Endothelial cell (in vitro differentiated cells): Measurements from ENCODE around the gene TMX4. TPM values are rescaled to one million over a fixed set of nuclear protein-coding genes. Genes with fewer than 3 reads are reported as not detected.
"Not testable (repeated sequence)": the region's sequence is repeated elsewhere in the genome, so short reads cannot be mapped to it uniquely, and the experiment has no call there.

Experiments
- DNase-seq: peaks from one replicate; pipeline ENCODE4 v3.0.0; 2021; ENCODE audit warnings: low spot score
- H3K27ac Mint-ChIP-seq: one replicate; pipeline ENCODE4 v1.8.0; 2021; ENCODE audit warnings: mixed read lengths, inconsistent platforms; ENCODE audit not compliant: unreplicated experiment
- H3K27me3 Mint-ChIP-seq: one replicate; pipeline ENCODE4 v1.8.0; 2021; ENCODE audit warnings: mild to moderate bottlenecking, moderate library complexity, mixed read lengths, inconsistent platforms; ENCODE audit not compliant: unreplicated experiment
- H3K36me3 Mint-ChIP-seq: one replicate; pipeline ENCODE4 v1.8.0; 2021; ENCODE audit warnings: mild to moderate bottlenecking, low read depth, mixed read lengths, inconsistent platforms; ENCODE audit not compliant: unreplicated experiment
- H3K4me1 Mint-ChIP-seq: one replicate; pipeline ENCODE4 v1.8.0; 2021; ENCODE audit warnings: mild to moderate bottlenecking, mixed read lengths, inconsistent platforms; ENCODE audit not compliant: unreplicated experiment
- H3K4me3 Mint-ChIP-seq: one replicate; pipeline ENCODE4 v1.8.0; 2021; ENCODE audit warnings: mild to moderate bottlenecking, mixed read lengths, inconsistent platforms; ENCODE audit not compliant: unreplicated experiment
- H3K9me3 Mint-ChIP-seq: one replicate; pipeline ENCODE4 v1.8.0; 2021; ENCODE audit warnings: mixed read lengths, inconsistent platforms; ENCODE audit not compliant: unreplicated experiment
- CTCF ChIP-seq: fragments of 200-600 bp; sonication (generic); IDR thresholded peaks from one replicate; pipeline ENCODE4 v1.5.0; 2021; ENCODE audit warnings: antibody characterized with exemption; ENCODE audit not compliant: unreplicated experiment
- total RNA-seq: library from RNA; stranded (reverse); fragmentation: NEBNext Ultra II Directional; extraction: Animal tissue kit (Norgen Biotek cat#: 25700); gene quantifications from one replicate; pipeline ENCODE4 v1.2.1, GENCODE V29; 2021; ENCODE audit not compliant: unreplicated experiment

TMX4 gene
- total RNA-seq, 1 donor from 2014 or later, result 19.1 TPM

GRCh38 chr20:7967199-7967844 lies 52.2 kb downstream of the TMX4 start:
- no peaks in the 10 kb centered on the region for H3K9me3 Mint-ChIP-seq
- H3K4me1 Mint-ChIP-seq, result no peaks in the 10 kb centered on the region
- H3K27me3 Mint-ChIP-seq, result no peaks in the 10 kb centered on the region
- H3K36me3 Mint-ChIP-seq, result no peaks in the 10 kb centered on the region
- H3K27ac Mint-ChIP-seq, result no peak overlapping the region
- no peak for TF ChIP-seq CTCF
- H3K4me3 Mint-ChIP-seq, result no peak overlapping the region
- DNase-seq, result no peak

- no peak overlapping the region for H3K27ac Mint-ChIP-seq
- no peaks in the 10 kb centered on the region for H3K27me3 Mint-ChIP-seq
- no peaks in the 10 kb centered on the region for H3K4me1 Mint-ChIP-seq
- TF ChIP-seq CTCF, result no peak
- DNase-seq, result no peak
- H3K36me3 Mint-ChIP-seq, result no peaks in the 10 kb centered on the region
- no peak overlapping the region for H3K4me3 Mint-ChIP-seq
- no peaks in the 10 kb centered on the region for H3K9me3 Mint-ChIP-seq
These were observed 53.4 kb downstream of the TMX4 start for GRCh38 chr20:7966176-7966575.

GRCh38 chr20:7959484-7959883 lies 60.1 kb downstream of the TMX4 start:
- TF ChIP-seq CTCF, result no peak
- H3K9me3 Mint-ChIP-seq, result peaks cover 5% of the 10 kb centered on the region
- H3K36me3 Mint-ChIP-seq, result no peaks in the 10 kb centered on the region
- peaks cover 2% of the 10 kb centered on the region for H3K27me3 Mint-ChIP-seq
- H3K4me3 Mint-ChIP-seq, result no peak overlapping the region
- DNase-seq, result no peak
- no peaks in the 10 kb centered on the region for H3K4me1 Mint-ChIP-seq
- no peak overlapping the region for H3K27ac Mint-ChIP-seq

GRCh38 chr20:7956561-7956960 lies 63.0 kb downstream of the TMX4 start:
- not testable (repeated sequence) for DNase-seq, H3K27me3 Mint-ChIP-seq, H3K4me1 Mint-ChIP-seq, H3K4me3 Mint-ChIP-seq, H3K36me3 Mint-ChIP-seq, H3K27ac Mint-ChIP-seq
- peaks cover 10% of the 10 kb centered on the region for H3K9me3 Mint-ChIP-seq

GRCh38 chr20:7950387-7950786 lies 69.2 kb downstream of the TMX4 start:
- no peaks in the 10 kb centered on the region for H3K36me3 Mint-ChIP-seq
- no peaks in the 10 kb centered on the region for H3K4me1 Mint-ChIP-seq
- no peak for DNase-seq
- H3K4me3 Mint-ChIP-seq, result no peak overlapping the region
- H3K9me3 Mint-ChIP-seq, result peaks cover 5% of the 10 kb centered on the region
- no peak for TF ChIP-seq CTCF
- no peak overlapping the region for H3K27ac Mint-ChIP-seq
- H3K27me3 Mint-ChIP-seq, result peaks cover 2% of the 10 kb centered on the region
